ENCODE data around the gene CARM1.

- TF ChIP-seq CTCF (IDR thresholded peaks at IDR 0.05): no peak
- no peak for TF ChIP-seq ELK1 (IDR thresholded peaks at IDR 0.05; ENCODE audit: low read depth, low read length)
- TF ChIP-seq SREBF2 (IDR thresholded peaks at IDR 0.05): no peak
Observed at GRCh38 chr19:10829967-10830366, 41.4 kb upstream of the CARM1 start.

All from A549 (cell line).